K562 (cell line): ENCODE results near the gene F13A1. TPM values are rescaled to one million over a fixed set of nuclear protein-coding genes. Genes with fewer than 3 reads are reported as not detected.

ENCODE experiments used
- ATAC-seq: fragments of 200-7000 bp; cut with Tn5 transposase; 3 replicates; pipeline ENCODE4 v1.9.1; 2020; ENCODE audit warnings: moderate library complexity
- BruUV-seq: library from RNA; stranded (reverse); fragments of 400-500 nt; replicated peaks from 2 replicates; lab custom pipeline; 2021; lab: Mats Ljungman, UMichigan
- CTCF ChIA-PET: fragments of 300-600 bp; formaldehyde crosslinking; extraction: SDS; loops from one replicate; lab custom pipeline; 2021; ENCODE audit warnings: low intra/inter-chr PET ratio; lab: Yijun Ruan, JAX
- POLR2A ChIA-PET: fragments of 300-600, 350-650 bp; sonication (Branson Sonifier 250); formaldehyde crosslinking; extraction: SDS; loops from one replicate; lab custom pipeline; 2021; ENCODE audit warnings: antibody characterized with exemption, inconsistent platforms; lab: Yijun Ruan, JAX
- DNase-seq, 4 experiments: peaks; one replicate each; pipeline versions ENCODE4 v3.0.0 to v3.0.0-alpha.2; 2011 to 2018; ENCODE audit warnings: low spot score in 3 of 4, mixed read lengths in 3 of 4; ENCODE audit errors: extremely low read depth in 1 of 4
- FAIRE-seq: peaks from 2 replicates; lab custom pipeline; 2011; peaks lifted over from hg19 to GRCh38; lab: Jason Lieb, UNC
- H2AFZ ChIP-seq: 2 replicates; pipeline ENCODE4 v1.6.0; 2011; ENCODE audit warnings: low read depth, low read length, control low read depth, inconsistent platforms
- H3K27ac ChIP-seq: fragments of 200-600 bp; 3 replicates; pipeline ENCODE4 v1.8.0; 2011; ENCODE audit warnings: low read depth, mild to moderate bottlenecking, control low read depth, inconsistent platforms, low read length, moderate library complexity, mixed read lengths; ENCODE audit errors: extremely low read depth
- H3K27me3 ChIP-seq, 2 experiments: fragments of 300-600 bp in 1 of 2; 2 replicates in 1 of 2; 3 replicates in 1 of 2; pipeline versions ENCODE4 v1.6.0 to v1.8.0; 2011; ENCODE audit warnings: inconsistent platforms in 2 of 2, low read length in 2 of 2, mild to moderate bottlenecking in 1 of 2, mixed read lengths in 1 of 2, moderate library complexity in 1 of 2; ENCODE audit not compliant: control insufficient read depth in 2 of 2, insufficient read depth in 2 of 2
- H3K36me3 ChIP-seq: fragments of 300-600 bp; 3 replicates; pipeline ENCODE4 v1.8.0; 2011; ENCODE audit warnings: mild to moderate bottlenecking, low read length, inconsistent platforms; ENCODE audit not compliant: control insufficient read depth, insufficient read depth
- H3K4me1 ChIP-seq, 2 experiments: fragments of 200-600 bp in 1 of 2; replicated peaks in 1 of 2; 2 replicates in 1 of 2; 3 replicates in 1 of 2; pipeline versions ENCODE4 v1.5.1 to v1.8.0; 2011; ENCODE audit warnings: inconsistent platforms in 2 of 2, low read length in 2 of 2, mild to moderate bottlenecking in 1 of 2, mixed read lengths in 1 of 2, moderate library complexity in 1 of 2; ENCODE audit not compliant: control insufficient read depth in 2 of 2, insufficient read depth in 2 of 2
- H3K4me2 ChIP-seq: 2 replicates; pipeline ENCODE4 v1.6.1; 2011; ENCODE audit warnings: low read length, control low read depth, inconsistent platforms, mixed read lengths; ENCODE audit not compliant: insufficient read depth
- H3K4me3 ChIP-seq: fragments of 200-600 bp; sonication (generic), shearing (Covaris generic); 2 replicates; pipeline ENCODE4 v1.5.1; 2016; ENCODE audit warnings: control low read depth, inconsistent platforms
- H3K79me2 ChIP-seq: fragments of 200-600 bp; 3 replicates; pipeline ENCODE4 v1.8.0; 2011; ENCODE audit warnings: low read length, inconsistent platforms; ENCODE audit not compliant: control insufficient read depth, insufficient read depth
- H3K9ac ChIP-seq, 2 experiments: 2 replicates each; pipeline versions ENCODE4 v1.6.0 to v1.6.1; 2011; ENCODE audit warnings: low read depth in 2 of 2, low read length in 2 of 2, control low read depth in 1 of 2, inconsistent platforms in 1 of 2, mild to moderate bottlenecking in 1 of 2, mixed read lengths in 1 of 2; ENCODE audit not compliant: insufficient read depth in 1 of 2
- H3K9me1 ChIP-seq: one replicate; pipeline ENCODE4 v1.6.0; 2011; ENCODE audit warnings: inconsistent platforms, mild to moderate bottlenecking, low read length, moderate library complexity; ENCODE audit not compliant: control insufficient read depth, insufficient read depth
- H3K9me3 ChIP-seq: replicated peaks from 2 replicates; pipeline ENCODE4 v1.5.1; 2011; ENCODE audit warnings: low read depth, low read length, inconsistent platforms; ENCODE audit not compliant: control insufficient read depth, insufficient read depth
- H4K20me1 ChIP-seq: replicated peaks from 2 replicates; pipeline ENCODE4 v1.6.1; 2011; ENCODE audit warnings: low read length, inconsistent platforms, mixed read lengths; ENCODE audit not compliant: control insufficient read depth, insufficient read depth
- ARID2 ChIP-seq: fragments of 450-650 bp; IDR thresholded peaks from 2 replicates; pipeline ENCODE4 v1.6.1; 2017; ENCODE audit warnings: antibody characterized with exemption, mild to moderate bottlenecking
- E2F3 ChIP-seq: fragments of 250-450 bp; sonication (Bioruptor Pico); IDR thresholded peaks from 2 replicates; pipeline ENCODE4 v1.4.0; 2020; ENCODE audit warnings: mild to moderate bottlenecking
- HEY1 ChIP-seq: fragments of 250-450 bp; sonication (Bioruptor Pico); IDR thresholded peaks from 2 replicates; pipeline ENCODE4 v1.5.0; 2020; ENCODE audit warnings: mild to moderate bottlenecking, moderate library complexity, borderline replicate concordance
- L3MBTL2 ChIP-seq: fragments of 450-650 bp; IDR thresholded peaks from 2 replicates; pipeline ENCODE4 v1.6.1; 2016; ENCODE audit warnings: mild to moderate bottlenecking, moderate library complexity
- MBD2 ChIP-seq: sonication (generic); IDR thresholded peaks from 2 replicates; pipeline ENCODE4 v1.6.1; 2016; ENCODE audit warnings: low read depth, borderline replicate concordance
- NCOA2 ChIP-seq, 2 experiments: fragments of 450-650 bp; IDR thresholded peaks; 2 replicates each; pipeline ENCODE4 v1.6.1; 2018; ENCODE audit warnings: mild to moderate bottlenecking in 2 of 2, moderate library complexity in 1 of 2; ENCODE audit not compliant: partially characterized antibody in 2 of 2
- SMC3 ChIP-seq: conservative IDR thresholded peaks from 2 replicates; pipeline ENCODE4 v1.6.1; 2011; ENCODE audit warnings: low read depth, low read length, improper control_type of control experiment; ENCODE audit not compliant: insufficient read depth
- ZBTB2 ChIP-seq: fragments of 450-650 bp; IDR thresholded peaks from 2 replicates; pipeline ENCODE4 v1.6.1; 2016; ENCODE audit warnings: antibody characterized with exemption
- ZBTB7A ChIP-seq: IDR thresholded peaks from 2 replicates; pipeline ENCODE4 v1.6.1; 2011; ENCODE audit warnings: low read depth, mild to moderate bottlenecking, low read length, moderate library complexity, borderline replicate concordance; ENCODE audit not compliant: control insufficient read depth
- ZNF316 ChIP-seq: fragments of 450-650 bp; IDR thresholded peaks from 2 replicates; pipeline ENCODE4 v1.6.1; 2016
- WGBS: fragments of 100-300 bp; shearing (Covaris generic); methylation state at CpG from one replicate; pipeline ENCODE4 v1.1.6; 2016; ENCODE audit warnings: low coverage, mixed read lengths; ENCODE audit not compliant: insufficient coverage; ENCODE audit errors: missing lambda C conversion rate; 5-methylcytosine and 5-hydroxymethylcytosine counted together
- in situ Hi-C: fragments of 300-500 bp; cut with MboI; formaldehyde crosslinking; loops from 4 replicates; pipeline ENCODE4 v1.15.0; 2018; ENCODE audit warnings: inconsistent platforms, mixed read lengths
- intact Hi-C: fragments of 100-400 bp; cut with micrococcal nuclease; formaldehyde crosslinking; loops from 2 replicates; pipeline ENCODE4 v1.14.2; 2022
- polyA plus RNA-seq, 8 experiments: library from polyadenylated mRNA; depleted of rRNA in 4 of 8; stranded (reverse) in 5 of 8; unstranded in 3 of 8; fragments of >200 nt; fragmentation: Nextera tagmentation in 2 of 8; fragmentation: Illumina TruSeq in 1 of 8; extraction: Ambion mirVana in 2 of 8; extraction: Trizol in 1 of 8; gene quantifications; 2 replicates each; pipeline versions ENCODE4 v1.2.1 to v1.2.3, GENCODE V29; 2011 to 2014; ENCODE audit warnings: inconsistent platforms in 1 of 8, missing spikeins in 1 of 8
- total RNA-seq, 7 experiments: library from RNA; depleted of rRNA in 6 of 7; stranded (reverse); fragments of >200 nt in 6 of 7; fragmentation: Illumina TruSeq in 2 of 7; extraction: Trizol in 2 of 7; gene quantifications; 2 replicates each; pipeline versions ENCODE4 v1.2.1 to v1.2.3, GENCODE V29; 2011 to 2021; ENCODE audit warnings: low replicate concordance in 1 of 7
- TF ChIP-seq, protein P1 (sequence below): IDR thresholded peaks from 2 replicates; pipeline ENCODE4 v1.6.1; 2016; ENCODE audit warnings: missing genetic modification characterization, missing compliant biosample characterization
- TF ChIP-seq, protein P2 (sequence below): fragments of 450-650 bp; formaldehyde crosslinking; conservative IDR thresholded peaks from 2 replicates; pipeline ENCODE4 v1.4.0; 2022; ENCODE audit warnings: mild to moderate bottlenecking, missing genetic modification characterization

Gene F13A1
- total and polyA plus RNA-seq, 9 of the 15 experiments (the other 6 are each of a cell fraction or from before 2014, with no cell fraction given), result 0.33 TPM; not detected in 8

DNA sequence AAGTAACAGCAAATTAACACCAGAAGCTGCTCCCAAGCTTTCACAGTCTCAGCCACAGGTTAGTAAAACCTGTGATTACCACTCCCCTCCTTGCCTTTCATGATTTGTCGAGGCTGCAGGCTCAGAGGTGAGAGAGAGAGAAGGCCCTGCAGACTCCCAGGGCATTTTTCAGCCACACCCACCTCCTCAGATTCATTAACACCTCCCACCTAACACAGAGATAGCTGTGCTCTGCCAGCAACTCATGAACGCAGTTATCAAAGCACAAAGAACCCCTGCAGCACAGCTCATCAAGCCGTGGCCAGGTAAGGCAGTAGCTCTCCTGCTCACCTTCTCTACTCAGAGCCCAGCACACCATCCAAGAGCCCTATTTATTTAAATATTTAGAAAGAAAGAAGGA, 27.1 kb downstream of the F13A1 start:
- H3K4me1 ChIP-seq, result no peaks in the 10 kb centered on the region
- TF ChIP-seq ZBTB2, result no peak
- no peak for TF ChIP-seq L3MBTL2
- no peak for TF ChIP-seq ZNF316
- no peak for TF ChIP-seq HEY1 (CRISPR knock-in tag)
- TF ChIP-seq ARID2, result no peak
- no peak for TF ChIP-seq SMC3
- TF ChIP-seq NCOA2 (IDR thresholded peaks at IDR 0.05; ENCODE audit: partially characterized antibody in 2 of 2), result no peak
- TF ChIP-seq, protein P1, sequence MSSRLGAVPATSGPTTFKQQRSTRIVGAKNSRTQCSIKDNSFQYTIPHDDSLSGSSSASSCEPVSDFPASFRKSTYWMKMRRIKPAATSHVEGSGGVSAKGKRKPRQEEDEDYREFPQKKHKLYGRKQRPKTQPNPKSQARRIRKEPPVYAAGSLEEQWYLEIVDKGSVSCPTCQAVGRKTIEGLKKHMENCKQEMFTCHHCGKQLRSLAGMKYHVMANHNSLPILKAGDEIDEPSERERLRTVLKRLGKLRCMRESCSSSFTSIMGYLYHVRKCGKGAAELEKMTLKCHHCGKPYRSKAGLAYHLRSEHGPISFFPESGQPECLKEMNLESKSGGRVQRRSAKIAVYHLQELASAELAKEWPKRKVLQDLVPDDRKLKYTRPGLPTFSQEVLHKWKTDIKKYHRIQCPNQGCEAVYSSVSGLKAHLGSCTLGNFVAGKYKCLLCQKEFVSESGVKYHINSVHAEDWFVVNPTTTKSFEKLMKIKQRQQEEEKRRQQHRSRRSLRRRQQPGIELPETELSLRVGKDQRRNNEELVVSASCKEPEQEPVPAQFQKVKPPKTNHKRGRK (tag), result no peak
- TF ChIP-seq, protein P2, sequence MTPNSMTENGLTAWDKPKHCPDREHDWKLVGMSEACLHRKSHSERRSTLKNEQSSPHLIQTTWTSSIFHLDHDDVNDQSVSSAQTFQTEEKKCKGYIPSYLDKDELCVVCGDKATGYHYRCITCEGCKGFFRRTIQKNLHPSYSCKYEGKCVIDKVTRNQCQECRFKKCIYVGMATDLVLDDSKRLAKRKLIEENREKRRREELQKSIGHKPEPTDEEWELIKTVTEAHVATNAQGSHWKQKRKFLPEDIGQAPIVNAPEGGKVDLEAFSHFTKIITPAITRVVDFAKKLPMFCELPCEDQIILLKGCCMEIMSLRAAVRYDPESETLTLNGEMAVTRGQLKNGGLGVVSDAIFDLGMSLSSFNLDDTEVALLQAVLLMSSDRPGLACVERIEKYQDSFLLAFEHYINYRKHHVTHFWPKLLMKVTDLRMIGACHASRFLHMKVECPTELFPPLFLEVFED (CRISPR knock-in tag), result no peak
- TF ChIP-seq E2F3, result no peak
- no peak for TF ChIP-seq MBD2
- TF ChIP-seq ZBTB7A, result no peak
- TF ChIP-seq, all 486 proteins: peak for 0
- Histone ChIP-seq H3K9ac (no peak overlapping the region), H2AFZ (no peak overlapping the region), H3K79me2 (no peaks in the 10 kb centered on the region), H3K27ac (no peak overlapping the region), H3K4me2 (no peak overlapping the region), H3K9me3 (no peaks in the 10 kb centered on the region), H4K20me1 (no peaks in the 10 kb centered on the region), H3K27me3 (no peaks in the 10 kb centered on the region), H3K36me3 (no peaks in the 10 kb centered on the region), H3K4me3 (no peak overlapping the region), H3K9me1 (no peaks in the 10 kb centered on the region)
- no TSS peak for BruUV-seq
- ChIA-PET CTCF (no interaction called here), POLR2A (interaction anchor here (0.6 to 1.1 kb wide), 2 partner anchors 8 to 99 kb away, joined by 3 to 5 read pairs; no protein-coding TSS in a partner anchor)
- WGBS, result 0% methylated on average over 3 of the region's 3 CpGs
- in situ Hi-C loops (no loop called here), intact Hi-C loops (no loop called here)
- ATAC-seq (no peak), DNase-seq (no peak), FAIRE-seq (no peak)
